ENCODE measurements around the gene TRH. TPM values are rescaled to one million over a fixed set of nuclear protein-coding genes. Genes with fewer than 3 reads are reported as not detected.
A peak's percentile ranks its signal among the peaks of the same experiment; 100 is the strongest.

TRH gene
- 0.34 TPM for polyA plus RNA-seq (ENCODE audit: insufficient read length)

GRCh38 chr3:129974564-129974832, at the start of gene TRH:
Gene TRH, plus strand, starts transcription at chr3:129974720. Its CDS starts 1,097 bp downstream, at chr3:129975817.
- no peak for DNase-seq (ENCODE audit: low read depth)

GRCh38 chr3:129927072-129927471, 47.4 kb upstream of the TRH start:
- no peak for DNase-seq (ENCODE audit: low read depth)

GRCh38 chr3:129929383-129929782, 45.1 kb upstream of the TRH start:
- DNase-seq (ENCODE audit: low read depth): no peak

GRCh38 chr3:129933471-129933870, 41.0 kb upstream of the TRH start:
- DNase-seq (ENCODE audit: low read depth): no peak

- no peak for DNase-seq (ENCODE audit: low read depth)
Observed at GRCh38 chr3:129934234-129935123, 40.0 kb upstream of the TRH start.

GRCh38 chr3:129936757-129937156, 37.8 kb upstream of the TRH start:
- DNase-seq (ENCODE audit: low read depth): peak; percentile 8

GRCh38 chr3:129937717-129938116, 36.8 kb upstream of the TRH start:
- no peak for DNase-seq (ENCODE audit: low read depth)

GRCh38 chr3:129938140-129938930, 36.2 kb upstream of the TRH start:
- no peak for DNase-seq (ENCODE audit: low read depth)

GRCh38 chr3:129940086-129940485, 34.4 kb upstream of the TRH start:
- DNase-seq (ENCODE audit: low read depth): no peak

GRCh38 chr3:129942296-129942695, 32.2 kb upstream of the TRH start:
- DNase-seq (ENCODE audit: low read depth): no peak

GRCh38 chr3:129943020-129943419, 31.5 kb upstream of the TRH start:
- no peak for DNase-seq (ENCODE audit: low read depth)

GRCh38 chr3:129944709-129945108, 29.8 kb upstream of the TRH start:
- no peak for DNase-seq (ENCODE audit: low read depth)

- DNase-seq (ENCODE audit: low read depth): no peak
Observed at GRCh38 chr3:129947538-129948240, 26.8 kb upstream of the TRH start.

- no peak for DNase-seq (ENCODE audit: low read depth)
Observed at GRCh38 chr3:129950318-129951046, 24.0 kb upstream of the TRH start.

- DNase-seq (ENCODE audit: low read depth): no peak
Observed at GRCh38 chr3:129952556-129953355, 21.8 kb upstream of the TRH start.

- no peak for DNase-seq (ENCODE audit: low read depth)
Observed at GRCh38 chr3:129953621-129954020, 20.9 kb upstream of the TRH start.

- no peak for DNase-seq (ENCODE audit: low read depth)
Observed at GRCh38 chr3:129954514-129954913, 20.0 kb upstream of the TRH start.

GRCh38 chr3:129956936-129957335, 17.6 kb upstream of the TRH start:
- no peak for DNase-seq (ENCODE audit: low read depth)

GRCh38 chr3:129958755-129959154, 15.8 kb upstream of the TRH start:
- DNase-seq (ENCODE audit: low read depth): no peak

- no peak for DNase-seq (ENCODE audit: low read depth)
Observed at GRCh38 chr3:129961141-129961541, 13.4 kb upstream of the TRH start.

GRCh38 chr3:129962600-129962999, 11.9 kb upstream of the TRH start:
- DNase-seq (ENCODE audit: low read depth): no peak
